Spleen (tissue), 7 donors: Measurements from ENCODE around the gene FOXC2.

Experiments used
- POLR2AphosphoS5 ChIP-seq, 3 donors: sonication (generic); formaldehyde crosslinking; IDR thresholded peaks; one replicate each; pipeline ENCODE4 v1.5.1; 2017; ENCODE audit warnings: antibody characterized with exemption in 3 of 3
- TF ChIP-seq, protein P1 (sequence below), 11 experiments: fragments of 200-600 bp in 7 of 11; fragments of 450-650 bp in 4 of 11; sonication (generic) in 4 of 11; IDR thresholded peaks in 8 of 11; conservative IDR thresholded peaks in 3 of 11; 1 replicate in 7 of 11; 2 replicates in 4 of 11; pipeline versions ENCODE4 v1.4.0 to v1.8.0; 2016 to 2021; ENCODE audit warnings: antibody characterized with exemption in 11 of 11, inconsistent platforms in 4 of 11, mild to moderate bottlenecking in 1 of 11
- donor health status: DM: no; HTN: no; CAD: no; lungs with moderate emphysema.
- donor health status: DM: no; HTN: no; CAD: no.
- donor health status: DM: no; HTN: no; CAD: no.

DNA sequence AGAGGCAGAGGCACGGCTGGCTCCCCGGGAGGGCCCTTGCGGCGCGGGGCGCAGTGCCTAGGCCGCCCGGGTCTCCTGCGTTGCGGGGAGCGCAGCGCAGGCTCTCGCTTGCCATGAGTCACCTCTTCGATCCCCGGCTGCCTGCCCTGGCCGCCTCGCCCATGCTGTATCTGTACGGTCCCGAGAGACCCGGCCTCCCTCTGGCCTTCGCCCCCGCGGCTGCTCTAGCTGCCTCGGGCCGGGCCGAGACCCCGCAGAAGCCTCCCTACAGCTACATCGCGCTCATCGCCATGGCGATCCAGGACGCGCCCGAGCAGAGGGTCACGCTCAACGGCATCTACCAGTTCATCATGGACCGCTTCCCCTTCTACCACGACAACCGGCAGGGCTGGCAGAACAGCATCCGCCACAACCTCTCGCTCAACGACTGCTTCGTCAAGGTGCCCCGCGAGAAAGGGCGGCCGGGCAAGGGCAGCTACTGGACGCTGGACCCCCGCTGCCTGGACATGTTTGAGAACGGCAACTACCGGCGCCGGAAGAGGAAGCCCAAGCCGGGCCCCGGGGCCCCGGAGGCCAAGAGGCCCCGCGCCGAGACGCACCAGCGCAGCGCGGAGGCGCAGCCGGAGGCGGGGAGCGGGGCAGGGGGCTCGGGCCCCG, 12.1 kb downstream of the FOXC2 start:
- TF ChIP-seq, protein P1, sequence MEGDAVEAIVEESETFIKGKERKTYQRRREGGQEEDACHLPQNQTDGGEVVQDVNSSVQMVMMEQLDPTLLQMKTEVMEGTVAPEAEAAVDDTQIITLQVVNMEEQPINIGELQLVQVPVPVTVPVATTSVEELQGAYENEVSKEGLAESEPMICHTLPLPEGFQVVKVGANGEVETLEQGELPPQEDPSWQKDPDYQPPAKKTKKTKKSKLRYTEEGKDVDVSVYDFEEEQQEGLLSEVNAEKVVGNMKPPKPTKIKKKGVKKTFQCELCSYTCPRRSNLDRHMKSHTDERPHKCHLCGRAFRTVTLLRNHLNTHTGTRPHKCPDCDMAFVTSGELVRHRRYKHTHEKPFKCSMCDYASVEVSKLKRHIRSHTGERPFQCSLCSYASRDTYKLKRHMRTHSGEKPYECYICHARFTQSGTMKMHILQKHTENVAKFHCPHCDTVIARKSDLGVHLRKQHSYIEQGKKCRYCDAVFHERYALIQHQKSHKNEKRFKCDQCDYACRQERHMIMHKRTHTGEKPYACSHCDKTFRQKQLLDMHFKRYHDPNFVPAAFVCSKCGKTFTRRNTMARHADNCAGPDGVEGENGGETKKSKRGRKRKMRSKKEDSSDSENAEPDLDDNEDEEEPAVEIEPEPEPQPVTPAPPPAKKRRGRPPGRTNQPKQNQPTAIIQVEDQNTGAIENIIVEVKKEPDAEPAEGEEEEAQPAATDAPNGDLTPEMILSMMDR (IDR thresholded peaks at IDR 0.05 in 8 of 11, conservative IDR thresholded peaks at IDR 0.05 in 3 of 11), result no peak
- no peak for TF ChIP-seq POLR2AphosphoS5 (IDR thresholded peaks at IDR 0.05)
